GM12874 (cell line): ENCODE measurements around the gene ADAMTSL5.

Source experiments
- TF ChIP-seq, protein P1 (sequence below): IDR thresholded peaks from 2 replicates; pipeline ENCODE4 v1.5.1; 2011; ENCODE audit warnings: low read depth, mild to moderate bottlenecking, control low read depth, low read length, moderate library complexity; ENCODE audit not compliant: insufficient read depth

ADAMTSL5 gene

GRCh38 chr19:1486720-1487575 is 25.9 kb downstream of the ADAMTSL5 start:
- TF ChIP-seq, protein P1, sequence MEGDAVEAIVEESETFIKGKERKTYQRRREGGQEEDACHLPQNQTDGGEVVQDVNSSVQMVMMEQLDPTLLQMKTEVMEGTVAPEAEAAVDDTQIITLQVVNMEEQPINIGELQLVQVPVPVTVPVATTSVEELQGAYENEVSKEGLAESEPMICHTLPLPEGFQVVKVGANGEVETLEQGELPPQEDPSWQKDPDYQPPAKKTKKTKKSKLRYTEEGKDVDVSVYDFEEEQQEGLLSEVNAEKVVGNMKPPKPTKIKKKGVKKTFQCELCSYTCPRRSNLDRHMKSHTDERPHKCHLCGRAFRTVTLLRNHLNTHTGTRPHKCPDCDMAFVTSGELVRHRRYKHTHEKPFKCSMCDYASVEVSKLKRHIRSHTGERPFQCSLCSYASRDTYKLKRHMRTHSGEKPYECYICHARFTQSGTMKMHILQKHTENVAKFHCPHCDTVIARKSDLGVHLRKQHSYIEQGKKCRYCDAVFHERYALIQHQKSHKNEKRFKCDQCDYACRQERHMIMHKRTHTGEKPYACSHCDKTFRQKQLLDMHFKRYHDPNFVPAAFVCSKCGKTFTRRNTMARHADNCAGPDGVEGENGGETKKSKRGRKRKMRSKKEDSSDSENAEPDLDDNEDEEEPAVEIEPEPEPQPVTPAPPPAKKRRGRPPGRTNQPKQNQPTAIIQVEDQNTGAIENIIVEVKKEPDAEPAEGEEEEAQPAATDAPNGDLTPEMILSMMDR: no peak

DNA sequence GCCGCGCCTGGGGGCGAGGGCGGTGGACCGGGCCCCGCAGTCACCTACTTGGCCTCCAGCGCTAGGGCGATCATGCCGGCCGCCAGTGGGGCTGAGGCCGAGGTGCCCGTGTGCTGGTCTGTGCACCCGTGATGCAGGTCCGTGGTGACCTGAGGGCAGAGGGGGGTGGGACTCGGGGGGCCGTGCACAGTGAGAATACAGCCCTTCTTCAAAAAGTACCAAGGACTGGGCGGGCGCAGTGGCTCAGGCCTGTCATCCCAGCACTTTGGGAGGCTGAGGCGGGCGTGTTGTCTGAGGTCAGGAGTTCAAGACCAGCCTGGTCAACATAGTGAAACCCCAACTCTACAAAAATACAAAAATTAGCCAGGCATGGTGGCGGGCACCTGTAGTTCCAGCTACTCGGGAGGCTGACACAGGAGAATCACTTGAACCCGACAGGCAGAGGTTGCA is 28.8 kb downstream of the ADAMTSL5 start:
- TF ChIP-seq, protein P1: no peak

DNA sequence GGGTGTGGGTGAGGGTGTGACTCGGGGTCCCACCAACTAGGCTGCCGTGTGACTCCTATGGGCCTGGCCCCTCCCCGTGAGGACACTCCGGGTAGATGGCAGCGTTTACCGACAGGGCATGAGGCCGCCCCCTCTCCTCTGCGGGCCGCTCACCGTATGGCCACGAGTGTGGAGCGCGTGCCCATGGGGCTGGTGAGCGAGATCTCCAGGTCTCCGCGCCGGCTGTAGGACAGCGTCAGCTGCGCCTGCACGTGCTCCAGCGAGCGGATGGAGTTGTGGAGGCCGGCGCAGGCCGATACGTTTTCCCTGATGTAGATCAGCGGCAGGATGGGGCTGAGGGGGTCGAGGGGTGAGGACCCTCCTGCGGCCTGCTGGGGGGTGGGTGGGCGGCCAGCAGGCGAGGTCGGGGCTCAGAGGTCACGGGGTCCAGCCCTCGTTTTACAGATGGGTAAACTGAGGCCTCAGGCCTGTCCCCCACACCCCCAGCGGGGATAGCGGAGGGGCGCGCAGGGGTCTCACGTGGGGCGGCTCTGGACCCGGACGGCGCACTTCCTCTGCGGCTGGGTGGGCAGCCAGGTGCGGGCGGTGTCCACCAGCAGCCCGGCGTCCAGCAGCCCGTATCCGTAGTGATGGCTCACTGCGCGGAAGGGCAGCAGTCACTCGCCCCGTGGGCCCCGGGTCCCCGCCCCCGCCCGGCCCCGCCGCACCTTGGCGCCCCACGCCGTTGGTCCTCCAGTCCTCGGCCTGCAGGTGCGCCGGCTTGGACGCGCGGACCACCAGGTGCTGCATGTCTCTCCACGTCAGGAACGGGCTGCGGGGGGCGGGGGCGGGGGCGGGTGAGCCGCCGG is 29.5 kb downstream of the ADAMTSL5 start:
- TF ChIP-seq, protein P1: no peak

DNA sequence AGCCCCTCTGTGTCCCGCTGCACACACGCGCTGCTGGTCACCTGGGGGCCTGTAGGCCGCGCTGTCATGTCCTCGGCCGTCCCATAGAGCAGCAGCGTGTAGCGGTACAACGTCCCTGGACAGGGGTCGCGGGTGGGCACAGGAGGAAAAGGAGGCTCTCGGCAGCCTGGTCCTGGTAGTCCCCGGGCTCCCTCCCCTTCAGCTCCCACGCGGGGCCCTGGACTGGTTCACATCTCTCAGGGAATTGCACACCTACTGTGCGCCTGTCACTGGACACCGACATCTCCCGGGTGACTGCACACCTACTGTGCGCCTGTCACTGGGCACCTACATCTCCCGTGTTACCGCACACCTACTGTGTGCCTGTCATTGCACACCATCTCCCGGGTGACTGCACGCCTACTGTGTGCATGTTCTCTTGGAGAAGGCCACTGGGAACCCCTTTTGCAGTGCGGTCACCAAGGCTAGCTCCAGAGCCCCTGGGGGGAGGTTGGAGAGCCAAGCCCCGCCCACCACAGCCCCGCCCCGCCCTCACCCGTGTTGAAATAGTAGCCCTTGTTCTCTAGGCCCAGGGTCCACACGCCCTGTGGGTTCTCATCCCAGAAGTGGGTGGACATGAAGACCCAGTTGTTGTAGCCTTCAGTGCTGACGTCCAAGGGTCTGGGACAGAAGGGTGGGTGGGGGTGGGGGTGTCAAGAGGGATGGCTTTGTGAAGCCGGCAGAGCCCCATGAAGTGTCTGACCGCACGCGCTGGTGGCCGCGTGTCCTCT is 30.3 kb downstream of the ADAMTSL5 start:
- TF ChIP-seq, protein P1: no peak

DNA sequence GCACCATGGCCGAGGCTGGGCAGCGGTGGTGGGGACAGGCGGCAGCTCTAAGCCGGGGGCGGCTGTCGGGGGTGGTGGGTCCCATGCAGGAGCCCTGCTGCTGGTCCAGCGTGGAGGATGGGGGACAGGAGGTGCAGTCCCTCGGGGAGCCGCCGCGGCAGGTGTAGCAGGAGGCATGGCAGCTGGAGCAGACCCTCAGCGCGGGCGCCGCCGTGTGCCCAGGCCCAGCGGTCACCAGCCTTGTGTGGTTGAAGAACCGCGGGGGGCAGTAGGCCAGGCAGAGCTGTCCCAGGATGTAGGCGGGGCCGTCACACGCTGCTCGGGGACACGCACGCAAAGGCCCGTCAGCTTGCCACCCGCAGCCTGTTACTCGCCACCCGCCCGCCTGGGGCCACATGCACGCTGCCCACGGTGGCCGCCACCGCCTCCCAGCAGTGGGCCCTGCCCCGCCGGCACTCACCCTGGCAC is 30.9 kb downstream of the ADAMTSL5 start:
- TF ChIP-seq, protein P1: no peak

GRCh38 chr19:1481224-1481892 is 31.5 kb downstream of the ADAMTSL5 start:
- TF ChIP-seq, protein P1: no peak
